Activated gamma-delta T cell (primary cell): ENCODE data around the gene ZC3H18.

ENCODE experiments used
- DNase-seq: peaks from one replicate; lab custom pipeline; 2025; lab: John Stamatoyannopoulos, UW

Gene ZC3H18

DNA sequence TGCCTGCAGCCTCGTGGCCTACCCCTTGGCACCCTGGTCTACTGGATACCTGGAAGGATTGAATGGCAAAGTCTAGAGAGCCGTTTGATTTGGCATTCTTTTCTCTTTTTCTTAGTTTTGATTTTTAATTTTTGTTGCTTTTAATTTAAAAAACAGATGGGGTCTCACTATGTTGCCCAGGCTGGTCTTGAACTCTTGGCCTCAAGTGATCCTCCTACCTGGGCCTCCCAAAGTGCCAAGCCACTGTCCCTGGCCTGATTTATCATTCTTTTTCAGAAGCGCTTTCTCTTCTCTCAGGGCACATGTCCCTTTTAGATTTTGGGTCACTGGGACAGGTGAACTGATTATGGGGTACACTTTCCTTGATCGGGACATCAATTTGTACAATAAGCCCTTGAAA, 10.8 kb downstream of the ZC3H18 start:
- DNase-seq: no peak

GRCh38 chr16:88582912-88583575, 12.8 kb downstream of the ZC3H18 start:
- DNase-seq: no peak

GRCh38 chr16:88584676-88585075, 14.5 kb downstream of the ZC3H18 start:
- DNase-seq: no peak

DNA sequence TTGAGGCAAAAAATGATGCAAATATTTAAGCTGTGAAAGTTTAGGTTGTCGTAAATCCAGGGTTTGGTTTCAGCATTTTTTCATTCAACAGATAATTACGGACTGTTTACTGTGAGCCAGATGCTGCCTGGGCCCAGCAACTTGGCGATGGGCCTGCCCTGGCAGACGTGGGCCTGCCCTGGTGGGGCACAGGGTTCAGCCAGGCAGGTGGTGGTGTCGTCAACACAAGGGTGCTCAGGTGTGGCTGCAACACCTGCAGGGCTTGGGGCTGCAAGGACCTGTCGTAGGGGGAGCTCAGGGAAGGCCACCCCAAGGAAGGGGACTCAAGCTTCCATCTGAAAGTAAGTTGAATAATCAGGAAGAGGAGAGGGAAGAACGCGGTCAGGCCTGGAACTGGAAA, 15.1 kb downstream of the ZC3H18 start:
- DNase-seq: no peak

DNA sequence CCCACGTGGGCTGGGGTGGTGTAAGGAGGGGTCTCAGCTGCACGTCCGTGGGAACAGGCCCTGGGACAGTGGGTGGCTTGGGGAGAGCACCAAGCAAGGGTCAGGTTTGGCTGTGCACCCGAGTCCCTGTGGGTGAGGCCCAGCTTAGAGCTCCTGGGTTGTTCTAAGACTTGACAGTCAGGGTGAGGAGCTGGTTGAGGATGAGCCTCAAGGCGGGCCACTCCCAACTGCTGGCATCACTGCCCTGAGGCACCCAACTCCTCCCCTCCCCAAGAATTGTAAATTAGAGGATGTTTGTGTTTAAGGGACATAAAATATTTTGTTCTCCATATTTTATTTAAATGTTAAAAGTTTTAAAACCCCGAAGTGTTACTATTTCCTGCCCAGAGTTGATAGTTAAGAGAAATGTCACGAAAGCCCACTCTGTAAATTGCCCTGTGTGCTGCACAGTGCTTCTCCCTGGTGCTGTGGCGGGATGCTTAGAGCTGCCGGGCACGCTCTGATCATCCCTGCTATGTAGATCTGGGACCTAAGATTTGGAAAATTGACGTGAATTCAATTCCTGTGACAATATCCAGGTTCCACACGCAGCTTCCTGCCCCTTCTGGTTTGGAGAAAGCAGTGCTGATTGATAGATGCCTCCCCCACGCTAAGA, 15.9 kb downstream of the ZC3H18 start:
- no peak for DNase-seq

DNA sequence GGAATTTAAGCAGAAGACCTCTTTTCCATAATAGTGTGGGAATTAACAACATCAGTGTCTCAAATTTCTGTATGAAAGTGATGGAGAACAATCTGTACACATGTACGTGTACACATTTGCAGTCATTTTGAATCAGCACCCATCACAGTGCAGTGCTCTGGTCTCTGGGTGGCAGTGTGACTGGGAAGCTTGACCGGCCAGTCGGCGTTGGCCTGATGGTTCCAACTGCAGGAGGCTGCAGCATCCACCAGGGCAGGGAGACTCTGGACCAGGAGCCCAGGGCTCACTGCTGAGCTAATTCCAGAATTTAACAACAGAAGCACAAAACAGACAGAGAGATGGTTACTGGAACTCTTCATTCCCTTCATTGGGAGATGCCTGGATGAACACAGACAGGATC, 17.9 kb downstream of the ZC3H18 start:
- DNase-seq: no peak

- DNase-seq: no peak
Measured at GRCh38 chr16:88588754-88589153, 18.6 kb downstream of the ZC3H18 start.

DNA sequence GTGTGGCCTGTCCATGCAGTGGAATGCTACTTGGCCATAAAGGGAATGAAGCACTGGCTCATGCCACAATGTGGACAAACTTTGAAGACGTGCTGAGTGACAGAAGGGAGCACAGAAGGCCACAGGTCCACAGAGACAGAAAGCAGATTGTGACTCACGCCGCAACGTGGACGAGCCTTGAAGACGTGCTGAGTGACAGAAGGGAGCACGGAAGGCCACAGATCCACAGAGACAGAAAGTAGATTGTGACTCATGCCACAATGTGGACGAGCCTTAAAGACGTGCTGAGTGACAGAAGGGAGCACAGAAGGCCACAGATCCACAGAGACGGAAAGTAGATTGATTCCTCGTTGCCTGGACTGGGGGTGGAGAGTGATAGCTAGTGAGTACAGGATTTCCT, 19.2 kb downstream of the ZC3H18 start:
- no peak for DNase-seq

DNA sequence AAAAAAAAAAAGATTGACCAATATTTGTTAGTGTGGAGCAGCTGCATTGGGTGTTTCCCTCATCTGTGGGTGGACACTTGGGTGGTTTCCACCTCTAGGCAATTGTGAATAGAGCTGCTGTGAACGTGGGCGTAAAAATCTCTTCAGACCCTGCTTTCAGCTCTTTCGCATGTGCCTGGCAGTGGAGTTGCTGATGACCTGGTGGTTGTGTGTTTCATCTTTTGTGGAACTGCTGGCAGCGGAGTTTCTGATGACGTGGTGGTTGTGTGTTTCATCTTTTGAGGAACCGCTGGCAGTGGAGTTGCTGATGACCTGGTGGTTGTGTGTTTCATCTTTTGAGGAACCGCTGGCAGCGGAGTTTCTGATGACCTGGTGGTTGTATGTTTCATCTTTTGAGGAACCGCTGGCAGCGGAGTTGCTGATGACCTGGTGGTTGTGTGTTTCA, 21.4 kb downstream of the ZC3H18 start:
- DNase-seq: no peak

- DNase-seq: no peak
Measured at GRCh38 chr16:88593061-88593460, 22.9 kb downstream of the ZC3H18 start.

- no peak for DNase-seq
Measured at GRCh38 chr16:88593489-88593888, 23.3 kb downstream of the ZC3H18 start.

GRCh38 chr16:88593910-88594309, 23.7 kb downstream of the ZC3H18 start:
- no peak for DNase-seq

DNA sequence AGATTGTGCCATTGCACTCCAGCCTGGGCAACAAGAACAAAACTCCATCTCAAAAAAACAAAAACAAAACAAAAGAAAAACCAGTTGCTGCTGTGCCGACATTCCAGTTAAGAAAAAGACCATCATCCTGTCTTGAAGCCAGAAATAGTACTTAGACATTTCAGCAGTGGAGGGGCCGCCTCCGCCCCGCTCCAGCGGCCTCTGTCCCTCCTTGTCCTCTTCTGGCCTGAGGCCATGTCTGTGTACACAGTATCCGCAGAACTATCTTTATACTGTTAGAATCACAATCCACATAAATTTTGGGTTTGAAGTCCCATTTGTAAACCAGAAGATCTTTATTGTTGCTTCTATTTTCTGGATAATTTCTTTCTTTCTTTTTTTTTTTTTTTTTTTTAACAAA, 24.9 kb downstream of the ZC3H18 start:
- no peak for DNase-seq

DNA sequence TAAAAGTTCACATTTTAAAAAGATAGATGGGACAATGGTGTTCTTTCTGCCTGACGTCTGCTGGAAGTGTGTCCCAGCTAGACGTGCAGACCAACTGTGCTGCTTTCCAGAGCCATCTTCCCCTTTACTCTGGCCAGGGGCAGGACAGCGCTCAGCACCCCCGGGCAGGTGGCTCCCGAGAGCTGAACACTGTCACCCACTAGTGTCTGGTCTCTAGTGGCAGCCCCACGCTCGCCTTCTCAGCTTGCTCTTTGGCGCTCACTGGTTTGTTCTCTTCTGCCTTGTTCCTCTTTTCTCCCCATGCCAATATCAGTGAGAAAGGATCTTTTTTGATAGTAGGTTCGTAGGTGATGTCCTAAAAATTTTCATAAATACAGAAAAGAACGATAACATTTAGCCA, 25.7 kb downstream of the ZC3H18 start:
- no peak for DNase-seq

GRCh38 chr16:88596483-88596882, 26.3 kb downstream of the ZC3H18 start:
- DNase-seq: no peak

DNA sequence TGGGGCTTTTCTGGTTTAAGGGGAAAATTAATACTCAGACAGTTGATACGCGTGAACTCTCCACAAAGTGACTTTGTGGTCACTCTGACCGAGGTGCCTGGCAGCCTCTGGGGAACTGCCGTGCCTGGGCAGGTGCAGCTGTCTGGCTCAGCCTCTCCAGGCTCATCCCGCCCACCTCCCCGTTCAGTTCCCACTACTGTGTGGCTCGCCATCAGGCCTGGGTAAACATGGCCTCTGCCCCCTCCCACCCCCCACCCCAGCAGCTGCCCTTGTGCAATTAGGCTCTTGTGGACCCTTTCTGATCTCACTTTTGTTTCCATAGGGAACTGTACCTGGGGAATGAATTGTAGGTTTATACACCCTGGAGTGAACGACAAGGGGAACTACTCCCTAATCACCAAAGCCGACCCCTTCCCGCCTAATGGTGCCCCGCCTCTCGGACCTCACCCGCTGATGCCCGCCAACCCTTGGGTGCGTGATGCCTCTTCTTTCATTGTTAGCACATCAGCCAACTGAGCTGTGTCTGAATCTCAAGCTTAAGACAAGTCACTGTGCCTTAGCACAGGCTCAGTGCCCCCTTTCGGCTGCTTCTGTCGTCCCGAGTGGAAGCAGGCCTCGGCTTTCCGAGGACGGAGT, 27.8 kb downstream of the ZC3H18 start:
- DNase-seq: no peak

- DNase-seq: no peak
Measured at GRCh38 chr16:88599092-88599733, 29.0 kb downstream of the ZC3H18 start.

DNA sequence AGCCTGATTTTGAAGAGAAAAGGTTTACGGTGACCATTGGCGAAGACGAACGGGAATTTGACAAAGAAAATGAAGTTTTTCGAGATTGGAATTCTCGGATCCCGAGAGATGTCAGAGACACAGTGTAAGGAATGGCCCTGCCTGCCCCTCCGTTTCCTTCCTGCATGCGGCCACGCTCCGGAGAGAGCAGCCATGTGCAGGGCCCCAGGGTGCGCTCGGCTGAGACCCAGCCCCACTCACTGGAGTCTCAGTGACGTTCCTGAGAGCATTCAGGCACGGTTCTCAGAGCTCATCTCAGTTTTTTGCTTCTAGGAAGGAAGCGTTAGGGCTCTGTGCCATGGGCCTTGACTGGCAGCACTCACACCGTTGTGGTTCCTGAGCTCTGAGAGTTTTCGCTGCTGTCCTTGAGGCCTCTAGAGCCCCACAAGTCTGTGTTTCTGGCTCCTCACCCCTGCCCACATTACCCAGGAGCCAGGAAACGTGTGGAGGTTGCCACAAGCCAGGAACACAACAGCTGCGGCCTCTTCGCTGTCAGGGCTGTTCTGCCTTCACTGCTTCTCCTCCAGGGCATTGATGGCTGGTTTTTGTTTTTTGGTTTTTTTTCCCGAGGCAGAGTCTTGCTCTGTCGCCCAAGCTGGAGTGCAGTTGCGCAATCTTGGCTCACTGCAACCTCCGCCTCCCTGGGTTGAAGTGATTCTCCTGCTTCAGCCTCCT, 29.8 kb downstream of the ZC3H18 start:
- no peak for DNase-seq

DNA sequence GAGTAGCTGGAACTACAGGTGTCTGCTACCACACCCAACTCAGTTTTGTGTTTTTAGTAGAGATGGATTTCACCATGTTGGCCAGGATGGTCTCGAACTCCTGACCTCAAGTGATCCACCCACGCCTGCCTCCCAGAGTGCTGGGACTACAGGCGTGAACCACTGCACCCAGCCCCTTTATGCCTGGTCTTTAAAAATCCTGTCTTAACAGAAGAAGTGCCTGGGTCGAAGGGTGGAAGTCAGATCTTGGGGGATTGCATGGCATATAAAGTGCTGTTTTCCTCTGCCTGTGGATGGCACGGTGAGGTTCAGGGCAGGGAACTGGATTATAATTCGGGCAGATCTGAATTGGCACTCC, 30.3 kb downstream of the ZC3H18 start:
- no peak for DNase-seq

DNA sequence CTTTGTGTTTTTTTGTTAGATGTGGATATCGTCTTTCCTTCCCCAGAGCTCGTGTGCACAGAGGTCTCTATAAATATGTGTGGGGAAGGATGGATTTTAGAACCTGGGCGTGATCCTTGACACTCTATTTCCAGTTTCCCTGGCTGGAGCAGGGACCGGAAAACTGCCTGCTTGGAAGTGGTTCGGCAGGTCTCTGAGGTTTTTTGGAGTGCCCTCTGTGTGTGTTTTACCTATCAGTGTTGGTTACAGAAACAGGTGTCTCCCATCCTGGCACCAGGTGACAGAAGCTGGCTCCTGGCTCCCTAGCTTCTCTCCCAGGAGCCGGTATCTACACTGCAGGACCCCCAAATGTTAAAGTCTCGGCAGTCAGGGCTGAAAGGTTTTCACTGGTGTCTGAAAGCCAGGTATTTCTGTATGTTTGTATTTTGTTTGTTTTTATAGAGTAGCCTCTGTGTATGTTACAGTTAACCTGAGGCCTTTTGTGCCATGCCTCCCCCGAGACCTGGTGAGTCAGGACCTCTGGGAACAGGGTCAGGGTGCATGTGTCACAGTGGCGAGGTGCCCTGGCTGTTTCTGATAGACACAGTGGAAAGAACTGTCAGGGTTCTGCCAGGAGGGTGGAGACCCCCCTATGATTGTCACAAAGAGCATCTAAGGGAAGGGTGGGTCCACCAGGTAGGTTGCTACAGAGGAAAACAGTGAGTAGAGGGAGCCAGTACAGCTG, 31.3 kb downstream of the ZC3H18 start:
- DNase-seq: no peak

GRCh38 chr16:88602091-88602490, 31.9 kb downstream of the ZC3H18 start:
- DNase-seq: no peak
